Umbilical cord (tissue), 2 donors: ENCODE results near the gene KRTAP3-2. TPM values are rescaled to one million over a fixed set of nuclear protein-coding genes. Genes with fewer than 3 reads are reported as not detected.

ENCODE experiments used
- DNase-seq: peaks from one replicate; pipeline ENCODE4 v3.0.0-alpha.2; 2015; ENCODE audit warnings: low spot score
- total RNA-seq: library from RNA; depleted of rRNA; stranded (reverse); fragments of >200 nt; gene quantifications from one replicate; pipeline ENCODE4 v1.2.3, GENCODE V29; 2014; ENCODE audit warnings: low replicate concordance; ENCODE audit not compliant: insufficient read depth

KRTAP3-2 gene
- total RNA-seq, 1 donor from 2014 or later: 31.1 TPM

DNA sequence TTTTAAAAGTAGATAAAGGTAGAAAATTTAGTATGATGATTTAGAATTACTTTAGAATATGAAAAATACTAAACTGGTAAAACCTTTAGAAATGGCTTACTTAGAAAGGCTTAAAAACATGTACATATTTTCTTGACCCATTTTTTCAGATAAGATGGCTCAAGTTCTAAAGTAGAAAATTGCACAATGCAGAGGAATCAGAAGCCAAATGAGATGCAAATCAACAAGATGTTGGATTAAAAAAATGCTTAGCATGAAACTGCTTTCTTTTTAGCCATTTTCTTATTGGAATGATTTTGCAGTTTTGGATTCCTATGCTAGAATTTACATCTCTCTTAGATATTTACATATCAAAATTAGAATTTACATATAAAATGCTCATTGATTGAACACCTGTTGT, 10.7 kb upstream of the KRTAP3-2 start:
- no peak for DNase-seq

DNA sequence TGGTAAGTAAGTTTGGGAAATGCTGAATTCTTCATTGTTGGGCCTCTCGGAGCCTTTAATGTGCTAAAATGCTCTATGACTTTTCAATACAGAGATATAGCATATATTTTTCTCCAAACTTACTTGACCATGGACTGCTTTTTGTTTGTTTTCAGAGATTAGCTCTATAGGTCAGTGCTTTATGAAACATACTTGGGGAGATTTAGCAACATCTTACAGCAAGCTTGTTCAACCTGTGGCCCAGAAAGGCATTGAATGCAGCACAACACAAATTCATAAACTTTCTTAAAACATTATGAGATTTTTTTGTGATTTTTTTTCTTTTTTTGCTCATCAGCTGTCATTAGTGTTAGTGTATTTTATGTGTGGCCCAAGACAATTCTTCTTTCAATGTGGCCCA, 10.2 kb upstream of the KRTAP3-2 start:
- no peak for DNase-seq

DNA sequence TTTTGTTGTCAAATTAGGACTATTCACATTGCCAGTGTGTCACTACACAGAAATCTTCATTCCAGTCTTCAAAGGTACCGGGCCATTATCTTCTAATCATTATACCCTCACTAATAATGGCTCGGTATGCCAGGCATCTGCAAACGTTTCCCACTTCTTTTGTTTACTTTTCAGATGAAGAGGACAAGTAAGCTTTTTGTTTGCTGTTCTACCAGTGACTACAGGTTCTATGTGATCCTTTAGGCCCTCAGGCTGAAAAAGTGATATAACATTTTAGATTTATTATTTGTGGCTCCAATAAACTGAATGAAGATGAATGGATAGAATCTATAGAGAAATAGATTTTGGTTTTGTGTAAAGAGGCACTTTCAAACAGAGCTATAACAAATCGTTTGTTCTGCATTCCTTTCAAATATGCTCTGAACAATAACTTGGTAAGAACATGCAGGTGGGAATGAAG, 9.6 kb upstream of the KRTAP3-2 start:
- no peak for DNase-seq

- no peak for DNase-seq
Measured at GRCh38 chr17:41008811-41009210, 9.1 kb upstream of the KRTAP3-2 start, which contains the start of gene KRTAP3-1. Gene KRTAP3-1, minus strand, starts transcription at chr17:41009128. Its CDS starts 54 bp downstream, at chr17:41009074.

- DNase-seq: no peak
Measured at GRCh38 chr17:41004397-41004796, 4.7 kb upstream of the KRTAP3-2 start.

DNA sequence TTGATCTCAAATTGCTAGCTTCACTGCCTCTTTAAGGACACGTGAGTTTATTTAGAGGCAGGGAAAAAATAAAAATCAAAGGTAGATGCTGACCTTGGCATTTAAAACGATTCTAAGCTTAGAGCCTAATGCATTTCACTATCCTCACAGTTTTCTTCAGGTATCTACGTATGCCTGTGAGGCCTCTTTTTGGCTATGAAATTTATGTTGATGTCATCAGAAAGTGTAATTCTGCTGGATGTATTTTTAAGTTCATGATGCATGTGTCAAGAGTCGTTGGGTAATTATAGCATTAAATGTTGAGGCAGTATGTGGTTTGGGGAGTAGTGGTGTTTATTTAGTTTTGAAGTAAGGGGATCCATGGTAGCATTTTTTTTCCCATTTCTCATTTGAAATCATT, 4.2 kb upstream of the KRTAP3-2 start:
- DNase-seq: no peak

DNA sequence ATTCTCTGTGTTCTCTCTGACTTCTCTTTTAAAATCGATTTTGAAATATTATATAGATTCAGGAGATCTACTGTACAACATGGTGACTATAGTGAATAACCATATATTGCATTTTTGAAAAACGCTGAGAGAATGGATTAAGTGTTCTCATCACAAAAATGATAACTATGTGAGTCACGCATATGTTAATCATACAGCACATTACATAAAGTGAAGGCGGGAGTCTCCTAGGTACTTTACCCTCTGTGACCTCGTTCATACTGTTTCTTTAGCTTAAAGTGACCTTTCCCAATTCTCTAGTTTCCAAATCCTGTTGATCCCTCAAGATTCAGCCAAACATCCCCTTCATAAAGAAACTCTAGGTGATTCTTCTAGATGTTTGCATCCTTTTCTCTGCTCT, 3.1 kb upstream of the KRTAP3-2 start:
- peak; percentile 48 for DNase-seq

- no peak for DNase-seq
Measured at GRCh38 chr17:41001795-41002194, 2.1 kb upstream of the KRTAP3-2 start.

GRCh38 chr17:40997361-40997760, 2.3 kb downstream of the KRTAP3-2 start:
- DNase-seq: no peak

DNA sequence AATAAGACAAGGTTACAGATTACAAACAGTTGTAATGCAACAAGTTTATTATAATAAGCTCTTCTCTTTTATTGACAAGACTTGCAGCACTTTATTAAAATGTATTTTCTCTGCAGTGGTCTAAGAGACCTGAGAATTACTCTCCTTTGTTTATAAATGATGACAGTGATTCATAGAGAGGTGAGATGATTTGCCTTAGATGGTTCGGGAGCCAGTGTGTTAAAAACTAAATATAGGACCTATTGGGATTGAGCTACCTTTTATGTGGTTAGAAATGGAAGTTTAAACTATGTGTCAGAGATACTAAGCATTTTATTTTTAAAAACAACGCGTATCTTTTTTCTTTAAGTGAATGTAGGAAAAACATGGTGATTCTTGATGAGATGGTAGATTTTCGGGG, 2.9 kb downstream of the KRTAP3-2 start:
- no peak for DNase-seq

DNA sequence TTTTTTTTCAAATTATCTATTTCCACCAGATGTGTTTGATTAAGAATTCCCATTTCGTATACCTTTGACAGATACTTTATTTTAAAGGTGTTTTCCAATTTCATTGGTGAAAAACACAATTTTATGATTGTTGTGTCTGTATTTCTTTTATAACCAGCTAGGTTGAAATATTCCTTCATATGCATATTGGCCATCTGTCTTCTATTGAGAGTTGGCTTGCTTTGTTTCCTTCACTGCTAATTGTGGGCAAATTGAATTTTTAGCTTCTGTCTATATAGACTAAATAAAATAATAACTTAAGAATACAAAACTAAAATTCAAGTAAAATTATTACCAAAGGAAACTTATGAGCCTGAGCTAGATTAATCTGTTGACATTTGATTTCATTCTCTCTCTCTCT, 4.6 kb downstream of the KRTAP3-2 start:
- DNase-seq: no peak

DNA sequence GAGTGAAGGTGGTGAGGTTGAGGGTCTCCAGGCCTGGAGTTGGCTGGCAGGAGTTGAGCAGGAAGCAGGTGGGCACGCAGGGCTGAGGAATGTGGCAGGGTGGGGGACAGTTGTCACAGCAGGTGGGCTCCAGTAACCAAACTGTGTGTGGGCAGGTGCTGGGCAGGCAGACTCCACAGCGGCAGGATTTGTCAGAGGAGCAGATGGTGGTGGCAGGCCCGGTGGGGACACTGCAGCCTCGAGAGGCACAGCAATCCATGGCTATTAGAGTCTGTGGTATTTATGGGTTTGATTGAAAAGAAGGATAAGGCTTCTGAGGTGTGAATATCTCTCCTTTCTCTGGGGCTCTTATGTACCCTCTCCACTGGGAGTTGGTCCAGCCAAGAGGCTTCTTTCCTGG, 5.9 kb downstream of the KRTAP3-2 start, which contains the start of gene KRTAP3-3:
Gene KRTAP3-3 (minus strand): TSS at position 326 of the 400 bp plus-strand sequence. CDS start 67 bp downstream, at position 259.
- no peak for DNase-seq

DNA sequence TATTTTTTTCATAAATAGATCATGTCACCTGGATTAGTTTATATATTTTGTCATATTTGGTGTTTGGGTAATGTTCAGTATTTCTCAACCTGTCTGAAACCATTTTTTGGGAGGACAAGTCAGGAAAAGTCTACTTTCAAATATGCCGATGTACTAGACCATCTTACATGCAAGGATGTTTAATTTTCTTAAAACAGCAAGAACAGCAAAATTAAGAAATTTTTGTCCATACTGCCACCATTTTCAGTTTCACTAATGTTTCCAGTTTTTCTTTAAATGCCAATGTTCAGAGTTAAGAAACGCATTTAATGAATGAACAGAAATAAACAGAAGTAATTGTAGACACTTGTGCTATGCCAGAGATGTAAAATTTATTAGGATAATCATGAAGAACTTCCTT, 6.6 kb downstream of the KRTAP3-2 start:
- DNase-seq: no peak

DNA sequence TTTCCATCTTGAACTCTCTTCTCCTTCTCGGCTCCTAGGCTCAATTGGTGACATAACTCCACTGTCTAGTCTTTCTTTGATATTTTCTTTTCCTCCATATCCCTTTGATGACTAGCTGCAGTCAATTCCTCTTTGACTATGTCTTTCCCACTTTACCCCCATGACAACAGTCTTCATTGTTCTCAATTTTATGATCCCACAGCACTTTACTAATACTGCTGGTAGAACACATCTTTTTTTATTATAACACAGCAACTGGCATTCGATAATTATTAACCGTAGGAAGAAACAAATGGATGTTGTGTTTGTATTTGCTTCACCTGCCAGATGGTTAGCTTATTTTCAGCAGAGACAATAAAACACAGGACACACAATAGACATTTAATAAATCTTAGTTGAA, 7.0 kb downstream of the KRTAP3-2 start:
- no peak for DNase-seq

GRCh38 chr17:40986920-40987319, 12.8 kb downstream of the KRTAP3-2 start:
- DNase-seq: peak; percentile 42

DNA sequence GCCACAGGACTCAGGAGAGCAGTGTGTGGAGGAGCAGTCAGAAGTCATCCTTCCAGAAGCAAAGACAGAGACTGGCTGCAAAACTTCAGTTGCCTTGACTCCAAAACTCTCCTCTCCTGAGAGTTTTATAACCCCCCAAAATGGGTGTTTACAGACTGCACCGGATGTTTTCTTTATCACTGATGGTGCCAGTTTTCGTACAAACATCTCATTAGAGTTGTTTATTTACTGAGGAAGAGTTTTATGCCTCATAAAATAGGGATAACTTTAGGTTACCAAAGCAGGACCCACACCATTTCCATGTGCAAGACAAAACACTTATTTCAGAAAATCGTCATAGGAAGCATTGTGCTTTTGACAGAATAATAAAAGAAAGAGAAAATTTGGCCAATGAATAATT, 15.5 kb downstream of the KRTAP3-2 start, which contains the start of gene KRT40:
Gene KRT40 (minus strand): TSS at position 101 of the 400 bp plus-strand sequence. CDS start 53 bp downstream, at position 48.
- no peak for DNase-seq

GRCh38 chr17:40981115-40981514, 18.6 kb downstream of the KRTAP3-2 start:
- no peak for DNase-seq

DNA sequence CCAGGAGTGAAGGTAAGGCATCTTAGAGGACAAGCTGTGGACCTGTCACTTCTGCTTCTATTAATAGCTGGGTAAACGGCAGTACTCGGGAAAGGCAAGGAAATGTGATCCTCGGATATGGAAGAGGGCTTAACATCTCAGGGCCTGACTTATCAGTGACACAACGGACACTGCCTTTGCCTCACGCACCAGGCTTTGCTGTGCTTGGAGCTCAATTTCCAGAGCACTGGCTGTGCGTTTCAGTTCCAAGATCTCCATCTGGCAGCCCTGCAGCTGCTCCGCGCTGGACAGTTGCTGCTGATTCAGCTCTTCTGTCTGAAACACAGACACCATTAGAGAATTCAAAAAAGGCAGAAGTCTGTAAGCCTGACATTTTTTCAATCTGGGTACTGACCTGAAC, 19.1 kb downstream of the KRTAP3-2 start:
- DNase-seq: peak; percentile 86

DNA sequence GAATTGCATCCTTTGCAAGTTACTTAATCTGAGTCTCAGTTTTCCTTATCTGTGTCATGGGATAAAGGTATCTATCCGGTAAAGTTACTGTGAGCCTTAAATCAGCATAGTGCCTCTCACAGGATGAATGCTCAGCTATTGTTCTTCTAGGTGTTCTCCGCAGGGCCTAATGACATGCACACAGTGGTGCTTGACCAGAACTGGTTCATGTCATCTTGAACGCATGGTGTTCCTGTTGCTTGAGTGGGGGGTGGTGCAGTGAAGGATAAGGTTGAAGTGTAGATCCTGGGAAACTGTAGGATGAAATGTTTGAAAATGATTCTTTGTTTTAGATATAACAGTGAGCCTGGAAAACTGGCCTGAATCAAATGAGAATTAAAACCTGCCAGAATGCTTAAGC, 19.6 kb downstream of the KRTAP3-2 start:
- DNase-seq: no peak

DNA sequence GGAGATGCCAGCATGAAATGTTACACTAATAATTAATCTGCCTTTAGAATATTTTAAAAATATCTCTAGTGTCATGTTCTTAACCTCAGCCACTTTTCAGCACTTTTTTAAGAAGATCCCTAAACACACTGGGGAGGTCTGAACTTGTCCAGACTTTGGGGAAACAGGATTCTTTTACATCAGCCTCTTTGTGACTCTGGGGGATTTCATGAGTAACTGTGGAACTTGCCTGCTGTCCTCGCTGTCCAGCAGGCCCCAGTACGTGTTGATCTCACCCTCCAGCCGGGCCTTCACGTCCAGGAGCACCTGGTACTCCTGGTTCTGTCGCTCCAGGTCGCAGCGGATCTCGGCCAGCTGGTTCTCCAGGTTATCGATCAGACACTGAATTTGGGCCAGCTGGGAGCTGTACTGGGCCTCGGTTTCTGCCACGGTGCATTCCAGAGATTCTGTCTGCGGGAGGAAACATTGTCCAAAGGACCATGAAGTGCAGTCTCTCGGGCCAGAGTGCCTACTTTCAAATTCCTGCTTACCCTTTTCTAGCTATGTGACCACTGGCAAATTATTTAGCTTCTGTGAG, 21.0 kb downstream of the KRTAP3-2 start:
- DNase-seq: peak; percentile 26

- no peak for DNase-seq
Measured at GRCh38 chr17:40975516-40975915, 24.2 kb downstream of the KRTAP3-2 start.

DNA sequence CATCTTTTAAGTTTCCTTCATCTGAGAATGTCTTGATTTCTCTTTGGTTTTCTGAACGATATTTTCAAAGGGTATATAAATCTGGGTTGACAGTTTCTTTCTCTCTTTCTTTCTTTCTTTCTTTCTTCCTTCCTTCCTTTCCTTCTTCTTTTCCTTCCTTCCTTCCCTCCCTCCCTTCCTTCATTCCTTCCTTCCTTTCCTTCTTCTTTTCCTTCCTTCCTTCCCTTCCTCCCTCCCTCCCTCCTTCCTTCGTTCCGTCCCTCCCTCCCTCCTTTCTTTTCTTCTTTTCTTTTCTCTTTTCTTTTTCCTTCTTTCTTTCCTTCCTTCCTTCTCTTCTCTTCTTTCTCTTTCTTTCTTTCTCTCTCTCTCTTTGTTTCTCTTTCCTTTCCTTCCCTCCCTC, 25.3 kb downstream of the KRTAP3-2 start:
- DNase-seq: no peak

DNA sequence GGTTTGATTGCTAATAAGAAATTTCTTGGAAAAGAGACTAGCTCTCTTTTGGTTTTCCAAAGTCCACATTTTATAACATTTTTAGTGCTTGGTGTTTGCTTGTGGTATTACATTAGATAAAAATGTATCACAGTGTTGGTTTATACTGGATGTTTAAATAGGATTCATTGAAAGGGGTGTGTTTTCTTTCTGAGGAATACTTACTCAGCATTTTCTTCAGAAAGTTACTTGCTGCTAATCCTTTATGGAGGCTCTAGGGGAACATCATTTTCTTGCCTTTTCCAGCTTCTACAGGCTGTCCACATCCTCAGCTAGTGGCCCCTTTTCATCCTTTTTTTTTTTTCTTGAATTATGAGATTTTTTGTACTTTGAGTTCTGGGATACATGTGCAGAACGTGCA, 32.1 kb downstream of the KRTAP3-2 start:
- DNase-seq: peak; percentile 24

DNA sequence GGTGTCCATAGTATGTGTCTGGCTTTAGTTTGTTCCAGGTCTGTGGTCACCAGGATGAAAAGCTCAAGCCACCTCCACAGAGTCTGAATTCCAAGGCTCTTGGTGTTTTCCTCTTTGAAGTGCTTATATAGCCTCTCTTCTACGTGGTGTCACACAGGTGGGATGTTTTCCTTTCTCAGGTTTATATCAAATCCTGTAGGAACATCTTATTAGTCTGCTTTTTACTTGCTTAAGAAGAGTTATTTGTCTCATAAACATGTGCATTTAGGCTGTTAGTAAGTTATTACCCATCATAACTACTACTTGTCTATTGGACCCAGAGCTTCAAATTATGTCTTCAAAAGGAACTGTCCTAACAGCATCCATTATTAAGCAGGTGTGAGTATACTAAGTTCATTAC, 32.9 kb downstream of the KRTAP3-2 start, which contains the start of gene KRT39:
Gene KRT39 (minus strand): TSS at position 101 of the 400 bp plus-strand sequence. CDS start 92 bp downstream, at position 9.
- DNase-seq: no peak
